HG03066 (cell line): ENCODE measurements around the gene PPP1R12B.
"Not testable (repeated sequence)": the region's sequence is repeated elsewhere in the genome, so short reads cannot be mapped to it uniquely, and the experiment has no call there.

Source experiments
- ATAC-seq: cut with Tn5 transposase; IDR thresholded peaks from one replicate; pipeline ENCODE4 v1.9.1; 2021; ENCODE audit warnings: low read depth; ENCODE audit not compliant: unreplicated experiment

PPP1R12B gene

GRCh38 chr1:202551683-202552082 is 203.2 kb downstream of the PPP1R12B start:
- ATAC-seq: no peak

GRCh38 chr1:202552615-202553014 is 204.1 kb downstream of the PPP1R12B start:
- ATAC-seq: not testable (repeated sequence)

DNA sequence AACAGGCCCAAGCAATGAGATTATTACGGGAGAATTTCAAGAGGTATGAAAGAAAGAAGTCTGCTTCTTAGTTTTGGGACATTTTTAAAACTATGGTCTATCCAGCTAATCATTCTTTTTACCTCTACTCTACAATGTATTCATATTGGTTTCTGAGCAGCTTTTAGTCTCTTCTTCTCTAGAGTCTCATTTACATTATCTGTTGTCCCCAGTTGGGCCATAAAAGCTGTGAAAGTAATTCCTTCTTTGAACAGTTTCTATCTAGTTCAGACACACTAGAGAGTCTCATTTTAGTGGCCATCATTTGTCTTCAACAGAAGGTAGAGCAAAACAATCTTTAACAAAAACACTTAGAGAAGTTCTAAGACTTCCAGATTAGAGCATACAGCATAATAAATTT is 204.6 kb downstream of the PPP1R12B start:
- not testable (repeated sequence) for ATAC-seq

DNA sequence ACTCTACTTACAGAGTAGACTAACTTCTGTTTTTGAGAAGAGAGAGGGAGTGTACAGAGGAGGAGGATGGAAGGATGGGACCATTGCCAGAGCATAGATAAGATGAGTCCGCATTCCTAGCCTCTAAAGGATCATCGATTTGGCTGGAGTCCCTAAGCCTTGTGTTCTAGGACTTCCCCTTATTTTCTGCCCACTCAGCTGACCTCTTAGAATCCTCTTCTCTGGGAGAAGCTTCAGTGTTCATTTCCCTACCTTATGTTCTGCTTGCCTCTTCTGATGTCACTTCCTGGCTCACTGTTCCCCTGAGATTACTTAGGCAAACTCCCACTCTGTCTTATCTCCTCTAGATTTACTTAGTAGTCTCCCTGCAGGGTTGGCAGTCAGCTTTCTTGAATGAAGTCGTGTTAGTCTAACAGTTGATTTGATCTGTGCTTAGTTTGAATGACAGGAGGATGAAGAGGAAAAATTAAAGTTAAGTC is 205.1 kb downstream of the PPP1R12B start:
- ATAC-seq: no peak

- ATAC-seq: not testable (repeated sequence)
Measured at GRCh38 chr1:202554619-202555018, 206.1 kb downstream of the PPP1R12B start.

DNA sequence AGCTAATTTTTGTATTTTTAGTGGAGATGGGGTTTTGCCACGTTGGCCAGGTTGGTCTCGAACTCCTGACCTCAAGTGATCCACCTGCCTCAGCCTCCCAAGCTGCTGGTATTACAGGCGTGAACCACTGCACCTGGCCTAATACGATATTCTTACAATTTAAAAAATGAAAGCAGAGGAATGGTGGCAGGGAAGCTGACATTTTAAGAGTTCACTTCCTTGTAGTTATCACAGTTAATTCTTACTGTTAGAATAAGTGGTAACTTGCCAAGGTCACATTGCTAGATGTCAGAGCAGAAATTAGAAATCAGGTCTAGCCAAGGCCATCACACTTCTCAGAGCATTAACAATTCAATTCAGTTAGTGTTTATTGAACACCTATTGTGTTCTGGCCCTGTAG is 207.5 kb downstream of the PPP1R12B start:
- not testable (repeated sequence) for ATAC-seq

DNA sequence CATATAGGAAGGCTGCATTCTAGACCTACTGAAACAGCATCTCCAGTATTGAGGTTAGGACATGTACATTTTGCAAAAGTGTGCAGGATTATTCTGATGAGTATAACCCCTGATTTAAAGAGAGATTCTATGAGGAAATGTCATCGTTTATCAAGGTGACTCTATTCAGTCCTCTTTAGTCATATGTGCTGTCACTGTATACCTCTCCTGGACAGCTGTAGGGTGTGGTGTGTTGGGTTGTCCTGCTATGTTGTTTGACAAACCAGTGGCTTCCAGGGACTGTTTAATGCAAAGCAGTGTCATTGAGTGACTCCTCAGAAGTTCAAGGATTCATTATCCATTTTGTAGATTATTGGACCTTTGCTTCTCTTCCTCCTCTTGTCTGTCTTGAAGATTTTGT is 209.2 kb downstream of the PPP1R12B start:
- not testable (repeated sequence) for ATAC-seq

GRCh38 chr1:202561240-202561639 is 212.7 kb downstream of the PPP1R12B start:
- no peak for ATAC-seq

- ATAC-seq: no peak
Measured at GRCh38 chr1:202561726-202562443, 213.4 kb downstream of the PPP1R12B start.

- no peak for ATAC-seq
Measured at GRCh38 chr1:202562444-202563060, 214.1 kb downstream of the PPP1R12B start.

GRCh38 chr1:202563818-202564217 is 215.3 kb downstream of the PPP1R12B start:
- no peak for ATAC-seq

- ATAC-seq: no peak
Measured at GRCh38 chr1:202564958-202565495, 216.5 kb downstream of the PPP1R12B start.

DNA sequence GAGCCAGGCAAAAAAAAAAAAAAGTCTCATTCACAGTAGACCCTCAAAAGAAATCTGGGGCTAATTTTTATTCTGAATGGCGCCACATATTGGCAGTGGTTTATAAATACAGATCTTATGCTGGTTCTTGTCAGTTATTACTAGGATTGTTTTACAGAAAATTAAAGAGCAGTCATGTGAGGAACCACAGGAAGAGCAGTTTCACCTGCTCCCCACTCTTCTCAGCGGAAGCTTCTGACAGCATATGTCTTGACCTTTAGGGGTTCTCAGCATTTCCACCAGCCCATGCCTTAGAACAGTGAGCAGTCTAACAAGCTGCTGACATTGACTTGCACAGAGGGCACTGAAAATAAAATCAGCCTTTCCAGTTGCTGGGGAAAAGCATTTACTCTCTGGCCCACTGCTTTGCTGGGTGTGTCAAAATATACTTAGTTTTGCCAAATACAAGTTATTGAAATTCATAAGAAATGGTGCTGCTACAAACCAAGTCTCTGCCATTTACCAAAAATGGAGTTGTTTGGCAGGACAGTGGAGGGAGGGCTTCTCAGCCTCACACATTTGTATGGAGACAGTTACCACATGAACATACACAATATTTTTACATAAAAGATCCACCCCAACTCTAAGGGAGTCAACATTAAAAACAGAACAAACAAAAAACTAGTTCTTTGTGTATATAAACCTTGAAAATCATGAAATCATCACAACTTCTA is 217.5 kb downstream of the PPP1R12B start:
- peak; percentile 93 for ATAC-seq

- ATAC-seq: no peak
Measured at GRCh38 chr1:202567738-202568137, 219.2 kb downstream of the PPP1R12B start.

DNA sequence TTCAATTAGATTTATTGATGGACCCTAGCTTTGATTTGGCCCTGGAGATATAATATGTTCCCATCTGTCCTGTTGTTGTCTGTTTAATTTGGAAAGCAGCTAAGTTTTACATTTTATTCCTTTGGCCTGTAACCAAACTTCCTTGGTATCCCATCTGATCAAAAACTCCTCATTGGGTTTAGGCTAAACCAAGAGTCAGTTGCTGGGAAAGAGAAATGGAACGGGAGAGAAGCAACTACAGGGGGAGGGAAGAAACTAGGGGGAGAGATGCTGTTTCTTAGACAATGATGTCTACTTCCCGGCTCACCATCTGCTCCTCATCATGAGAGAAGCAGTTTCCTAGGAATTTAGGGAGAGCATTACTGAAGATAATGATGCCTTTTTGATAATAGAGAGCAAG is 219.9 kb downstream of the PPP1R12B start:
- ATAC-seq: no peak

- ATAC-seq: no peak
Measured at GRCh38 chr1:202568826-202569225, 220.3 kb downstream of the PPP1R12B start.

- ATAC-seq: no peak
Measured at GRCh38 chr1:202569393-202570322, 221.2 kb downstream of the PPP1R12B start.

GRCh38 chr1:202571719-202572339 is 223.3 kb downstream of the PPP1R12B start:
- no peak for ATAC-seq

GRCh38 chr1:202572867-202573266 is 224.4 kb downstream of the PPP1R12B start:
- no peak for ATAC-seq
